HG03060 (cell line): Measurements from ENCODE around the gene NFIX.

Source experiments
- ATAC-seq: cut with Tn5 transposase; IDR thresholded peaks from one replicate; pipeline ENCODE4 v1.9.1; 2021; ENCODE audit warnings: low read depth, moderate number of reproducible peaks; ENCODE audit not compliant: unreplicated experiment

NFIX gene

DNA sequence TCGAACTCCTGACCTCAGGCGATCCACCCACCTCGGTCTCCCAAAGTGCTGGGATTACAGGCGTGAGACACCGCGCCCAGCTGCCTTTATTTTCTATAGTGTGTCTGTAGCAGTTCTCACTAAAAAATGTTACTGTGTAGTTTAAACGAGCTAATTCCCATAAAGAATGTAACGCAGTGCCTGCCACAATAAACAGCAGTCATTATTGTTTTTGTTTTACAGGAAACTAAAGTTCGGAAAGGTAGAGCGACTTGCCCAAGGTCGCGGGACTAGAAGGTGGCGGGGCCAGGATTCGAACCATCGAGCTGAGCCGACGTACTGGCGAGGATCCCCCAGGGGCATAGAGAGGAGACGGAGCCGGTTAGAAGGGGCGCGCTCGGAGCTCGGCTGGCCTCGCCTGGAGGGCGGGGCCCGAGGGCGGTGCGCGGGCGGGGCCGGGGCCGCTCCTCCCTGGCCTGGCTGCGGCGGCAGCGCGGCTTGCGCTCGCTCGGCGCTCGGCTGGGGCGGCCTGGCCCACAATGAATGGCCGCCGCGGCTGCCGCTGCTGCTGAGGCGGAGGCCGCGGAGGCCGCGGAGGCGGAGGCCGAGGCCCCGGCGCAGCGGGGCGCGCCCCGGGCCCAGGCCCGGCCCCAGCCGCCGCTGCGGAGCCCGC, 122.6 kb downstream of the NFIX start, which contains the start of gene NACC1:
Gene NACC1 (plus strand): TSS at position 493 of the 652 bp plus-strand sequence. CDS start 16,944 bp downstream, outside the sequence.
- ATAC-seq, result no peak

DNA sequence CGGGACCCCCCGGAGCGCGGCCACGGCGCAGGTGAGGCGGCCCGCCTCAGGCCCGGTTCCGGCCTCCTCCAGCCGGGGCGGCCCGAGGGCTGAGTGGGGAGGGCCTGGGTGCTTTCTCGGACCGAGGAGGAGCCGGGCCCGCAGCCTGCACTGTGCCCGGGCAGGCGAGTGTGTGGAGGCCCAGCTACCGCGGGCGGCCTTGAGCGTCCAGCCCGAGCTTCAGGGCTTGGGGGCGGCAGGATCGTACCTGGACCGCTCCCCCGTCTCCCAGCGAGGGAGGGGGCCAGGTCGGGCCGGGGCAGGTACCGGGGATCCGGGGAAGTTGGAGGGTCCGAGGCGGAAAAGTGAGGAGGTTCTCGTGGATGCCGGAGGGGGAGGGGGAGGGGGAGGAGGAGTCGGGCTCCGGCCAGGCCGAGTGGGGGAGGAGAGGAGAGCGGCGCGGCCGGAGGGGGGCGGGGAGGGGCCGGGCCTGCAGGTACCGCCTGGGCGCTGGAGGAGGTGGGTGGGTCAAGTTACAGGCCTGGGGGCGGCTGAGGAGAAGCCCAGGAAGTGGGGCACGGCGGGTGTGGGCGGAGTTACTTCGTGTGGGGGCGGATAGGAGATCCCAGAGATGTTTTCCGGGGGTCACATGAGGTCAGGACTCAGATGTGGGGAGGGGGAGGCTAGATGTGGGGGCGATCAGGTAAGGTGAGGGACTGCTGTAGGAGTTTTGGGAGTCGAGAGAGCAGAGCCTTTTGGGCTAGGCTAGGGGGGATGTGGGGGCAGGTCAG, 123.3 kb downstream of the NFIX start:
- ATAC-seq, result no peak

DNA sequence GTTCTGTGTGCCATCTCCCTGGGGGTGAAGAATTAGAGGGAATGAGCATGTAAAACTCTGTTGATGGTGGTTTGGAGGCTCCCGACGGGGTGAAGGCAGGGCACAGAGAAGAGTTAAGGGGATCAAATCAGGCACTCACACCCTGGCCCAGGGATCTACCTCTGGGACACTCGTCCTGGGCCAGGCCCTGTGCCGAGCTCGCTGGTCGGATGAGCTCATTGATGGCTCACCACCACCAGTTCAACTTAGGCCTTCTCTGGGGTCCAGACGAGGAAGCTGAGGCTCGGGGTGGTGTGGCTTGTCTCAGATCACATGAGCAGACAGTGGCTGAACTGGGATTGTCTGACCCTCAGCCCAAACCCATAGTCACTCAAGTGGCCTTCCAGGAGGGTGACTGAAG, 124.4 kb downstream of the NFIX start:
- ATAC-seq, result no peak

DNA sequence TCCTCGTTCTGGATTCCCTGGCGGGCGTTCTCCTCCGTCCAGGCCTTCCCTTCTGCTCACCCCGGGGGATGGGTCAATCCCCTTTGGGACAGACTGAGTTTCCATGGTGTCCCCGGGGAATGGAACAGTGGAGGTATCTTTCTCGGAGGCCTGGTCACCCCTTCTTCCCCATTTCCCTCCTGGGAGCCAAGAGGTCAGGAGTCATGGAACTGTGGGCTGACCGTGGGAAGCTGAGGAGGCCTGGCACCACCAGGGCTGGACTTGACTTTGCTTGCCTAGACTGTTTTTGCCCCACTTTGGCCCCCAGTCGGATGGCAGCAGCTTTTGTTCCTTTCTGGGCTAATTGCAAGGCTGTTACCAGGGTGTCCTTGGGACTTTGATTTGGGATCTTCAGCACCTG, 124.8 kb downstream of the NFIX start:
- ATAC-seq, result no peak

DNA sequence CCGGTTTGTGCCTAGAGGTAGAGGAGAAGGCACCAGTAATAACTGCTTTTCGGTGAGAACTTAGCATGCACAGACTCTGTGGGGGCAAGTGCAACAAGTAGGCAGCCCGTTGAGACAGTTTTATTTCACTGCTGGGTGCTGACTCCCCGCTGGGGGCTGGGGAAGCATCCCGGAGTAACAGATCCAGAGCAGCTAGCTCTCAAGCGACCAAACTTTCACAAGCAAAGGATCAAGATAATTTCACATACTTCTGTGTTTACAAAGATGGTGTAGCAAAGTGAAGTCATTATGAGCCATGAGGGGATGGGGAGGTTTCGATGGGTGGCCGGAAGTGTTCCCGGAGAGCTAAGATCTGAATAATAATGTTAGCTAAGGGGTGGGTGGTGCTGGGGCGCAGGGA, 125.5 kb downstream of the NFIX start:
- ATAC-seq, result no peak

DNA sequence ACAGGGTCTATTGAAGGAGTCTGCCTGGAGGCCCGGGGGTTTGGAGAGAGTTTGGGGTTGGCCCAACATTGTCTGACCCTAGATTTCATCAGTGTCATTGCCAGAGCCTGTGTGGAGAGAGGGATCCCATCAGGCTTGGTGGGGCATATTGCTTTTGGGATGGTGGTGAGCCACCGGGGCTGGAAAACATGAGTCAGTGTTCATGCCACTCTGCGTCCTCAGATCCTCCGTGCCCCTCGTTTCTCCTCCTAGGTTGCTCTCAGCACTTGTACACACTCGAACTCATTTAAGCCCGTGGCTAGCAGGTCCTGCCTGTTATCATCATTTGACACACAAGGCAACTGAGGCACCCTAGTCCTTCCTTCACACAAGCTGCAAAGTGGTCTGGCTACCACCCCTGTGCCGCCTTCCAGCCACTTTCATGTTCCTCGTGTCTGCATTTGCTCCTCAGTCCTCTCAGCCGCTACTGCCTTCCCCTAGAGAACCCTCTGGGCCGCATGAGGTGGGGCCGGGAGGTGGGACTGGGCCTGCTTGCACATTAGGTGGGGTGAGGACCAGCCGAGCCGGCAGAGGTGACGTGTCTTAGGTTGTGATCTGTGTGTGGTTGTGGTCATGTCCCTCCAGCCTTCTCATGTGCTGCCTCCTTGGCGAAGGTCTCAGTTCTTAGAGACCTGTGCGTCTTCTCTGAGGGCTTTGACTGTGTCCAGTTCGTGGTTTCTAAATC, 126.4 kb downstream of the NFIX start:
- no peak for ATAC-seq

DNA sequence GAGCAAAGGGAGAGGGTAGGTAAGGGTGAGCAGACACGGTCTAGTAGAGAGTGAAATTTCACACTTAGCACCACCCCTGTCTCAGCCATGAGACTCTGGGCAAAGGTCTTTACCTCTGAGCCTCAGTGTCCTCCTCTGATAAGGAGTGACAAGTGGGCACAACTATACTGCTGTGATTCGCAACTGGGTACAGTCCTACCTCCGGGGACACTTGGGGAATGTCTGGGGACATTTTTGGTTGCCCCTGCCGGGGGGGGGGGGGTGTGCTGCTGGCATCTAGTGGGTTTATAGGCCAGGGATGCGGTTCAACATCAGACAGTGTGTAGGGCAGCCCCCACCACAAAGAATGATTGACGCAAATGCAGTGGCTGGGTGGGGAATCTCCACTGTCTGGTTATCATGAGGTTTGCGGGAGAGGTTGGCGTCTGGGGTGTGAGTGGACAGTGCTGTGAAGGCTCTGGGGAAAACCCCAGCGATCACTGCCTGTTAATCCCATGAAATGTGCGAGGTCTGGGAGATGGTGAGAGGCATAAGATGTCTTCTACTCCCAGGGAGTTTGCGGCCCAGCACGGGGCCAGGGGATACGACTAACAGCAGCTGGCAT, 127.1 kb downstream of the NFIX start:
- ATAC-seq, result no peak

DNA sequence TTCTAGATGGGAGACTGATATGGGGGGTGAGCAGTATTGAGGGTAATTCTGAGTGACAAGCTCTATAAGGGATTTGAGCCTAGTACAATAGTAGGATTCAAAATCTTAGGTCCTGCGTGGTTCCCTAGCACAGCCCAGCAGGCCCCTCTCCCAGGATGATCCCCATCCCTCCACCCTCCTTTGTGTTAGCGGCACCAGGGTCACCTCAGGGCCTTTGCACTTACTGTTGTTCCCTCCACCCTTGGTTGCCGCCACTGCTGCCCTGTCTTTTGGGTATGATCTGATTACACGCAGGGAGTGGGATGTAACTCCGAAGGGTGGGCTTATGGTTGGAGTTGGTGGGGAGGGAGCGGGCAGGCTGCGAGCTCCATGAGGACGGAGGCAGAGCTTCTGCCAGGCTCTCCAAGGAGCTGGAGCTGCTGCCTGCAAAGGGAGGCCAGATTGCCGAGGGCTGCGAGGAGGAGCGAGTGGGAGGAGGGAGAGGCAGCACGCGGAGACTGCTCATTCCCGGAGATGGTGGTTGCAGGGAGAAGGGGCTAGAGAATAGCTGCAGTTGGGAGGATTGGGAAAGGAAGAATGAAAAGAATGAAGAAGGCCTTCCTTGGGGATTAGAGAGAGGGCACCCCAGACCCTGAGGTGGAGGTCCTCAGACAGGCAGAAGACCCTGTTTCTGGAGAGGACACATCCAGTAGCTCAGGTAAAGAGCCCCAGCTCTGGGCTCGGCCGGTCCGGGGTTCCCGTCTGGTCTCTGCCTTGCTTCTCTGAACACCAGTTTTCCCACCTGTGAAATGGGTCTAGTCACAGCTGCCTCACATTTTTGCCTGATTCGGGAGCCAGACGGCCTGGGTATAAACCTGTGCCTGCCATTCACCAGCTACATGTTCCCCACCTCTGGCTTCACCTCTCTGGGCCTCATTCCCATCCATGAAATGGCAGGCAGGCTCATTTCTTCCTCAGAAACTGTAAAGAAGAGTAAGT, 128.0 kb downstream of the NFIX start:
- no peak for ATAC-seq

DNA sequence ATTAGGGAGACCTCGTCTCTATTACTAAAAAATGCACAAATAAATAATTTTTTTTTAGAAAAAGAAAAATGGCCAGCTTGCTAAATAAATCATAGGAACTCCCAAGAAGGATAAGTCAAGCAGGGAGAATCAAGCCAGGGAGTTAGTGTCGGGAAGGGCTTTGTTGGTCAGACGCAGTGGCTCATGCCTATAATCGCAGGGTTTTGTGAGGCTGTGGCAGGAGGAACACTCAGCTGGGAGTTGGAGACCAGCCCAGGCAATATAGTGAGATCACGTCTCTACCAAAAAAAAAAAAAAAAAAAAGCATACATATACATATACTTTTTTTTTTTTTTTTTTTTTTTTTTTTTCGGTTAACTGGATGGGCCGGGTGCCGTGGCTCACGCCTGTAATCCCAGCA, 131.8 kb downstream of the NFIX start:
- no peak for ATAC-seq

DNA sequence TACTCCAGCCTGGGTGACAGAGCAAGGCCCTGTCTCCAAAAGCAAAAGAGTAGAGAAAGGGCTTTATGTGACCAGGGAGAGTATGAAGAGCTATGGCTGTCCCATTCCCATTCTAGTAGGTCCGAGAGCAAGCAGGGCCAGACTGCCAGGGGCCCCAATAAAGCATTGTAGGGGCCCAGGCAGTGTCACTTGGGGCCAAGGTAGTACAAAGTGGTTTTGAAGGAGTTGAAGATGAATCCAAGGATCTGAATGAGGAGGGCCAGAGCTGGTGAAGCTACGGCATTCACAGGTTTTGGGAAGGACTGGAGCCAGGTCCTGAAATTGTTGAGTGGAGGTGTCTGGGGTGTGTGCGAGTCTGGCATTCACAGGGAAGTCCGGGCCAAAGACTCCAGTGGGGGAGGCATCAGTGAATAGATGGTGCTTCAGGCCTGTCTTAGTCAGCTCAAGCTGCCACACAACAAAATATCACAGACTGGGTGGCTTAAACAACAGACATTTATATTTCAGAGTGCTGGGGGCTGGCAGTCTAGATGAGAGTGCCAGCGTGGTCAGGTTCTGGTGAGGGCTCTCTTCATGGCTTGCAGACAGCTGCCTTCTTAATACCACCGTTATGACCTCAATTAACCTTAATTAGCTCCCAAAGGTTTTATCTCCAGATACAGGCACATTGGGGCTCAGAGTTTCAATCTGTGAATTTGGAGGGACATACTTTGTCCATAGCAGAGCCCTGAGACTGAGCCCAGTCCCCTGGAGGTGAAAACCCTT, 132.7 kb downstream of the NFIX start:
- no peak for ATAC-seq

DNA sequence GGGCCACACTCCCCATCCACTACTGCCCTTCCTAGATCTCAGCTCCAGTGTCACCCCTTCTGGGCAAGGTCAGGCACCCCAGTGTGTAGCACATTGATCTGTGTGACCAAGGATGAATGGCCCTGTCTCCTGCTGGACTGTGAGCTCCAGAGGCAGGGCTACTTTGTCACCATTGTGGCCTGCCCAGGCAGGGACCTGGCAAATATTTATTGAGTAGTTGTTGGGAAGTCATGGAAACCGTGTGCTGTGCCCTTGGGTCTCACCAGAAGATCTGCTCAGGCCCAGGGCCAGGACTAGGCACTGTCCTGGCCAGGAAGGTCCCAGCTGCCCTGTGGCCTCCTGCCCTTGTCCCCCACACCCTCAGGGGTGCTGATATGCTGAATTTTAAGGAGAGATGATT, 133.3 kb downstream of the NFIX start:
- no peak for ATAC-seq

DNA sequence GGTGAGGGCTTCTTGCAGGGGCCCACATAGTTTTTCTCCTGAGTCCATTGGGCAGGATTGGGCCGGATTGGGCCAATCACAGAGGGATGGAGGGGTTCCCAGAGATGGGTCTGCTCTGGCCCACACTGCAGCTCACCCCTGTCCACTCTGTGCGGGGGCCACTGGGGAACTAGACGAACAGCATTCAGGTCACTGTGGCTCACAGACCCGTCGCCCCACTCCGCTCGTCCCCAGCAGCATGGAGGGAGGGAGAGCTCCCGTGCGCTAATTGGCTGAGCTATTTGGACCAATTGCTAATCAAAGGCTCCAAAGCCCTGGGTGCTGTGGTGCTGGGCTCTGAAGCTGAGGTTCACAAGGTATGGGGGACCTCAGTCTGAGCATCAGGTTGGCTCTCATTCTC, 134.1 kb downstream of the NFIX start:
- ATAC-seq, result no peak

DNA sequence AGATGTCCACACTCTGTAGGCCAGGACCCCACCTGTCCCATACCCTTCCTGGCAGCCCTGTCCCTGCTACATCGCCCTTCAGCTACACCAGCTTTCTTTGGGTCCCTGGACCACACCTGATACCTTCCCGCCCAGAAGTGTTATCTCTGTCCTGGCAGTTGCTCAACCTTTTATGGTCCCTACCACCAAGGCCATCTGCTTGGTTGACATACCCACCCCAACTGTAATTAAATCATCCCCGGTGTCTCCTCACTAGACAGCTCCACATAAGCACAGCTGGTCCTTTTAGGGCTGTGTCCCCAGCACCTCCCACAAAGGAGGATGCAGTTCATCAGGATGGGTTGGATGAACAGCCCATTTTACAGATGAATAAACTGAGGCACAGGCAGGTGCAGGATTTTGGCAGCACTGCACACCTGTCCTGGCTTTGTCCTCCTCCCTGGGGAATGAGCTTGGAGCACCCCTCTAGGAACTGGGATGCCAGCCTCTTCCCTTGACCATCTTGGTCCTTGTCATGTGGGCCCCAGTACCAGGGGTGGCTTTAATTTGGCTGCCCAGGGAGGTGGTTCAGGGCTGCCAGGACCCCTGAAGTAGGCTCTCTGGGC, 135.7 kb downstream of the NFIX start:
- no peak for ATAC-seq

DNA sequence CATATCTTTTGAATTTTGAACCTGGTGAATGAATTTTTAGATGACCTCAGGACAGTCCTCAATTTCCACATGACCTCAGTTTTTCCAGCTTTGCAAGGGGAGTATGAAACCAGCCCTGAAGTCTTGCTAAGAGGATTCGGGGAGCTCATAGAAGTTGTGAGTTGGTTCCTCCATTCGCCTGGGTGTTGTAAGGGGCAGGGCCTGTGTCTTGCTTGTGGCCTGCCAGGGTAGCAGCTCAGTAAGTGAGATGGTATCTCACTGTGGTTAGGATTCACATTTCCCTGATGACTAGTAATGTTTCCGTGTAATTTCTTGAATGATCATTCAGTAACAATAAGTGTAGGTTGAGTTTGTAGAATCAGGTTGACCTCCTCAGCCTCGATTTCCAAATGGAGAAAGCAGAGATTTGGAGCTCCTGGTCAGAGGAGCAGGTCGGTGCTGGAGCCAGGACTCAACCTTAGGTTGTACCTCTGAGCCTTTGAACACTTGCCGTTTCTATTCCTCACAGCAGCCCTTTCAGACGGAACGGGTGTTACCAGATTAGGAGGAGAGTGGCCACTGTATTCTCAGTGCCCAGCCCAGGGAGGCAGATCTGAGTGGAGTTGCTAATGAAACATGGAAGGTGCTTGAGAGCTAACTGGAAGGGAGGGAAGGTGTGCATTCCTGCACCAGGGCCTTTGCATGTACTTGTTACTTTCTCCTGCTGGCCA, 137.4 kb downstream of the NFIX start:
- ATAC-seq, result no peak

DNA sequence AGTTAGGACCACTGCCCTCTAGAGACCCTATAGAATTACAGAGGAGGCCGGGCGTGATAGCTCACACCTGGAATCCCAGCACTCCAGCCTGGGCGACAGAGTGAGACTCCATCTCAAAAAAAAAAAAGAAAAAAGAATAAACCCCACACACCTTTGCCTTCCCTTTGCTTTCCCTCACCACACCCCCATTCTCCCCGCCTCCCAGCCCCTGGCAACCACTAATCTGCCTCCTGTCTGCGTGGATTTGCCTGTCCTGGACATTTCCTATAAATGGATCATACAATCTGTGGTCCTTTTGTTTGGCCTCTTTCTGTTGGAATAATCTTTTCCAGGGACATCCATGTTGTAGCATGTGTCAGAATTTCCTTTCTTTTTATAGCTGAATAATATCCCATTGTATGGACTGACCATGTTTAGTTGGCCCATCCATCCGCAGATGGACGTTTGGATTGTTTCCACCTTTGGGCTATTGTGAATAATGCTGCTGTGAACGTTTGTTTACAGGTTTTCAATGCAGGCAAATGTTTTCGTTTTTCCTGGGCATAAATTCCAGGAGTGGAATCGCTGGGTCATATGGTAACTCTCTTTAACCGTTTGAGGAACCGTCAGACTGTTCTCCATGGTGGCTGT, 138.1 kb downstream of the NFIX start:
- ATAC-seq, result no peak

DNA sequence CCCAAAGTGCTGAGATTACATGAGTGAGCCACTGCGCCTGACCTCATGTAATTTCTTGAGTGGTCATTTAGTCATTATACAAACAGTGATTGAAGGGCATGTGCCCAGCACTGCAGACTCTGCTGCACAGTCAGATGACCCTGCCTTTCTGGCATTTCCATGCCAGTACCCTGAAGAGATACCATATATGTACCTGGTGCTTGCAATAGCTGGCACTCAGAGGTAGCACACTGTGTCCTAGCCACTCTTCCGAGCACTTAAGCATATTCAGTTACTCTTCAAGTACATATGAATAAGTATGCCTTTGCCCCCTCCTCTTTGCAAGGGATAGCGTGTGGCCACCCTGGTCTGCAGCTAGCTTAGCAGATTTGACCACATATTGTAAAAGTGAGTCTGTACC, 139.4 kb downstream of the NFIX start:
- no peak for ATAC-seq

DNA sequence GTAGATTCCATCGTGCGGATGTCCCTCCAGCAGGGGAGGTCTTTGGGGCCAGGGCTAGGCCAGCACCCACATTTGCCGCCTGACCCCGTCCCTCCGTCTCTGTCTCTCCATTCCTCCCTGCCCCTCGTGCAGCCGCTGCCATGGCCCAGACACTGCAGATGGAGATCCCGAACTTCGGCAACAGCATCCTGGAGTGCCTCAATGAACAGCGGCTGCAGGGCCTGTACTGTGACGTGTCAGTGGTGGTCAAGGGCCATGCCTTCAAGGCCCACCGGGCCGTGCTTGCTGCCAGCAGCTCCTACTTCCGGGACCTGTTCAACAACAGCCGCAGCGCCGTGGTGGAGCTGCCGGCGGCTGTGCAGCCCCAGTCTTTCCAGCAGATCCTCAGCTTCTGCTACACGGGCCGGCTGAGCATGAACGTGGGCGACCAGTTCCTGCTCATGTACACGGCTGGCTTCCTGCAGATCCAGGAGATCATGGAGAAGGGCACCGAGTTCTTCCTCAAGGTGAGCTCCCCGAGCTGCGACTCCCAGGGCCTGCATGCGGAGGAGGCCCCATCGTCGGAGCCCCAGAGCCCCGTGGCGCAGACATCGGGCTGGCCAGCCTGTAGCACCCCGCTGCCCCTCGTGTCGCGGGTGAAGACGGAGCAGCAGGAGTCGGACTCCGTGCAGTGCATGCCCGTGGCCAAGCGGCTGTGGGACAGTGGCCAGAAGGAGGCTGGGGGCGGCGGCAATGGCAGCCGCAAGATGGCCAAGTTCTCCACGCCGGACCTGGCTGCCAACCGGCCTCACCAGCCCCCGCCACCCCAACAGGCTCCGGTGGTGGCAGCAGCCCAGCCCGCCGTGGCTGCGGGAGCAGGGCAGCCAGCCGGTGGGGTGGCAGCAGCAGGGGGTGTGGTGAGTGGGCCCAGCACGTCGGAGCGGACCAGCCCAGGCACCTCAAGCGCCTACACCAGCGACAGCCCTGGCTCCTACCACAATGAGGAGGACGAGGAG, 140.1 kb downstream of the NFIX start:
- no peak for ATAC-seq
